HG02870 (cell line): ENCODE results near the gene IFIT2.
A peak's percentile ranks its signal among the peaks of the same experiment; 100 is the strongest.
"Not testable (repeated sequence)": the region's sequence is repeated elsewhere in the genome, so short reads cannot be mapped to it uniquely, and the experiment has no call there.

Experiments
- ATAC-seq: cut with Tn5 transposase; IDR thresholded peaks from one replicate; pipeline ENCODE4 v1.9.1; 2021; ENCODE audit warnings: mild to moderate bottlenecking, moderate library complexity; ENCODE audit not compliant: unreplicated experiment

IFIT2 gene

DNA sequence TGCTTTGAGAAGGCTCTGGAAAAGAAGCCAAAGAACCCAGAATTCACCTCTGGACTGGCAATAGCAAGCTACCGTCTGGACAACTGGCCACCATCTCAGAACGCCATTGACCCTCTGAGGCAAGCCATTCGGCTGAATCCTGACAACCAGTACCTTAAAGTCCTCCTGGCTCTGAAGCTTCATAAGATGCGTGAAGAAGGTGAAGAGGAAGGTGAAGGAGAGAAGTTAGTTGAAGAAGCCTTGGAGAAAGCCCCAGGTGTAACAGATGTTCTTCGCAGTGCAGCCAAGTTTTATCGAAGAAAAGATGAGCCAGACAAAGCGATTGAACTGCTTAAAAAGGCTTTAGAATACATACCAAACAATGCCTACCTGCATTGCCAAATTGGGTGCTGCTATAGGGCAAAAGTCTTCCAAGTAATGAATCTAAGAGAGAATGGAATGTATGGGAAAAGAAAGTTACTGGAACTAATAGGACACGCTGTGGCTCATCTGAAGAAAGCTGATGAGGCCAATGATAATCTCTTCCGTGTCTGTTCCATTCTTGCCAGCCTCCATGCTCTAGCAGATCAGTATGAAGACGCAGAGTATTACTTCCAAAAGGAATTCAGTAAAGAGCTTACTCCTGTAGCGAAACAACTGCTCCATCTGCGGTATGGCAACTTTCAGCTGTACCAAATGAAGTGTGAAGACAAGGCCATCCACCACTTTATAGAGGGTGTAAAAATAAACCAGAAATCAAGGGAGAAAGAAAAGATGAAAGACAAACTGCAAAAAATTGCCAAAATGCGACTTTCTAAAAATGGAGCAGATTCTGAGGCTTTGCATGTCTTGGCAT, 4.8 kb downstream of the IFIT2 start:
- no peak for ATAC-seq

DNA sequence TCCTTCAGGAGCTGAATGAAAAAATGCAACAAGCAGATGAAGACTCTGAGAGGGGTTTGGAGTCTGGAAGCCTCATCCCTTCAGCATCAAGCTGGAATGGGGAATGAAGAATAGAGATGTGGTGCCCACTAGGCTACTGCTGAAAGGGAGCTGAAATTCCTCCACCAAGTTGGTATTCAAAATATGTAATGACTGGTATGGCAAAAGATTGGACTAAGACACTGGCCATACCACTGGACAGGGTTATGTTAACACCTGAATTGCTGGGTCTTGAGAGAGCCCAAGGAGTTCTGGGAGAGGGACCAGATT, 5.4 kb downstream of the IFIT2 start:
- ATAC-seq = no peak

DNA sequence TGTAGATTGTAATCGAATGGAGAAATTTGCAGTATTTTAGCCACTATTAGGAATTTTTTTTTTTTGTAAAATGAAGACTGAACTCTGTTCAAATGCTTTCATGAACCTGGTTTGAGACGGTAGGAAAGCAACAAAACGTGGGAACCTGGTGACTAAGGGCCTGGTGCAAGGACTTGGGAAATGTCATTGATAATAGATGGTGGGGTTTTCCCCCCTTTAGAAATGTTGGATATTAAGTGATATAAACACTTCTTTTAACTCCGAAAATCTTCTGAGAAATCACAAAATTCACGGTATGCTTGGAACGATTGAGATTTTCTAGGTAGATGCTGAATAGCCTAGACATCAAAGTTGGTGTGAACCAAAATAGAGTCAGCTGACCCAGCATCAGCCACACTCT, 6.4 kb downstream of the IFIT2 start:
- ATAC-seq = no peak

DNA sequence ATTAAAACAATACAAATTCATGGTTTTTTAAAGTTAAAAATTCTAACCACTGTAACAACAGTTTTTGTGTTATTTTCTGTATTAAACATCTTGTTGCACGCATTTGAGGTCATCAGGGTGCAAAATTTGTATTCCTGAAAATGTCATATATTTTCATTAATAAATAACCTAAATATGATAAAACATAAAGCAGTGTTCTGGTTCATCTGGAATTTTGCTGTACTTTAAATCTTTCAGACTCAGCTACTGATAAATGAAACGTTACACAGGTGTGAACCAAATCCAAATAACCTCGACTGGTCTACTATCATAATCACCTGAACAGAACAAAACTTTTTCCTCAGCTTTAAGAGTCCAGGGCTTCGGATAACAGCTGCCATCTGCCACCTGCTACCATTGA, 6.9 kb downstream of the IFIT2 start:
- no peak for ATAC-seq

DNA sequence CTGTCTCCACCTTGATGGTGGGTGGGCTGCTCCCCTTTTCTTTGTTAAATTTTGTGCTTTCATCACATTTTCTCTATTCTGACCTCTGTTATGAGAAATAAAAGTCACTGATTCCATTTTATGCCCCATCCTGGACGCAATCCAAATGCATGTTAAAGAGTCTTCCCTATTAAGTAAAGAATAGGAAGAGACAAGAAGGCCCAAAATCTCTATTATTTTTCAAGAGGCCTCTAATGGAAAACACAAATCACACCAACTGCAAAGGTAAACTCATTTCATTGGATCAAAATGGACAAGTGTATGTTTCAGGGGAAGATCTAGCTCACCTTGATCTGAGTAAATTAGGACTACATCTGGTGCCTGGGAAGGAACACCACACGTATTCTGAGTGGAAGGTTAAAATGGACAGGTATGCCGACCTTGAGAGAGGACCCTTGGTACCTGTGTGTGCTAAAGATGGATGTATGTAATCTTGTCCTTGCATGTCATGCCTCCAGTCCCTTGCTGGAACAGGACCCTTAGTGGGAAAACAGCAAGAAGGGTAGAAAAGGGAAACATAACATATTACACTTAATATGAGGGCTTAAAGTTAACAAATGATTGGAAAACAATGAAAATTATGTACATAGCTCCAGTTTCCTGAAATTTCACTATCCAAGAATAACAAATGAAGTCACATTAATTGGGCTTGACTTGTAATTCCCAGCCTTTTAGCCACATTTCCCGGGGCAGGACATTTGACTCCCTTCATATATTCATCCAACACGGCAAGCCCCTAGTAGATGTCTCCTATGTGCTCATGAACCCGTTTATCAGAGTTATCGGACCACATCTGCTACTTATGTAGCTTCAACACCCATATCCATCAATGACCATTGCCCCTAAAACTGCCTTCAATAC, 7.6 kb downstream of the IFIT2 start:
- no peak for ATAC-seq

DNA sequence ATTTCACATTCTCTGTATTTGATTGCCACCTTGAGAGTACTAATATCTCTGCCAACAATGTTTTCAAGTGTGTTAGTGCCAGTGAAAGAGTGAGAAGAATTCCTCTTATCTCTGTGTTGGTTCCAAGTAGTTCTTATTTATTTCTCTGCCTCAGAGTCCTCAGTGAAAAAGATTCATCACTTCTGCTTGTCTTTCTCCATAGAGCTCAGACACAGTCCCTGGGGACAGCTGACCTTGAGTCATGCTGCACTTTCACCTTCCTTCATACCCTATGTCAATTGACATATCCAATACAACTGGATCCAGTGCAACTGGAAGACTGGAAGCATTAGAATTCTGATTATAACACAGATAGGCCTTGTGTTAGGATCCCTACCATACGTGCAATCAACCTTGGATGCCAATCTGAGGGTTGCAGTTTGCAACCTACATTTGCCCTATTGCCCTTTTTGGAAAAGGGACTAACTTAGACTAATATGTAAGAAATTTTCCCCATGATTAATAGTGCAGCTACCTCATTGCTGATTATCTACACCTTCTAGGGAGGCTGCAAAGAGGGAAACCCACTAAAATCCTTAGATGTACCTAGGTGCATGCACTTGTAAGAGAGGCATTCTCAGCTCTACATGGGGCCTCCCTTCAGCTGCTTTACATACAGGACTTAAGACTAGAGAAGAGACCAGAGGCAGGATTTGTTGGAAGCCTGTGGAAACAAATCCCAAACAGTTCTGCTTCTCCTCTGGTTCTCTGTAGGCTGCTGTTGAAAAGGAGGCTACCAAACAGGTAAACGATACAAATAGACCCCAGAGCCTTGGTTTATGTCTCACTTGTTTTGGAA, 8.4 kb downstream of the IFIT2 start:
- ATAC-seq = no peak

DNA sequence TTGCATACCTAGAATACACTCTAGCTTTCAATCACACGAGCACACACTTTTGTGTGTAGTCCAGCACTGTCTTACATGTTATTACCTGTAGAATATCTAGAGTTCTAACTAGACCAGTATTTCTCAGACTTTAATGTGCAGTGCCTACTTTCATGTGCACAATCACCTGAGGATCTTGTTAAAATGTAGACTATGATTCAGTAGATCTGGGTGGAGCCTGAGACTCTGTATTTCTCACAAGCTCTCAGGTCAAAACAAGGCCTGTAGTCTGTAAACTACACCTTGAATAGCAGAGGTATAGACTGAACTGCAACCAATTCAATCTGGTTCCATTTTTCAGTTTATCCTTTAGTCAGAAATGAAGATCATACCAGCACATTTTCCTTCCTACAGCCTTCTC, 11.1 kb downstream of the IFIT2 start:
- ATAC-seq = no peak

DNA sequence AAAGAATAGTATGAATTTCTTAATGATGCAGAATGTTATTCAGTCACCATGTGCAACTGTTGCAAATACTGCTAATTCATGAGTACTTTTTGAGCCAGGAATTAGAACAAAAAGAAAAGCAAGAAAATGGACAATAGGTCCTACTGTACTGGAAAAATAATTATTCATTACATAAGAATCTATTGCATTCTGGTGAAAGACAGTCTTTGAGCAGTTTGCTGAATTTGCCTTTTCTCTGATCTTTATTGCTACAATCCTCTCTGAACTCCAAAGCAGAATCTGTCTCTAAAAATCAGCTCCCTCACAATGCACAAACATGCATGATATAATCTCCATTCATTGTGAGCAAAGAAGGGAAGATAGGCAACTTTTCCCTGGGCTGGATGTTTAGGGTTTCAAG, 12.8 kb downstream of the IFIT2 start:
- no peak for ATAC-seq

DNA sequence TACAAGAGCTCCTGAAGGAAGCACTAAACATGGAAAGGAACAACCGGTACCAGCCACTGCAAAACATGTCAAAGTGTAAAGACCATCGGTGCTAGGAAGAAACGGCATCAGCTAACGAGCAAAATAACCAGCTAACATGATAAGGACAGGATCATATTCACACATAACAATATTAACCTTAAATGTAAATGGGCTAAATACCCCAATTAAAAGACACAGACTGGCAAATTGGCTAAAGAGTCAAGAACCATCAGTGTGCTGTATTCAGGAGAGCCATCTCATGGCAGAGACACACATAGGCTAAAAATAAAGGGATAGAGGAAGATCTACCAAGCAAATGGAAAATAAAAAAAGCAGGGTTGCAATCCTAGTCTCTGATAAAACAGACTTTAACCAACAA, 16.2 kb downstream of the IFIT2 start:
- ATAC-seq = not testable (repeated sequence)

DNA sequence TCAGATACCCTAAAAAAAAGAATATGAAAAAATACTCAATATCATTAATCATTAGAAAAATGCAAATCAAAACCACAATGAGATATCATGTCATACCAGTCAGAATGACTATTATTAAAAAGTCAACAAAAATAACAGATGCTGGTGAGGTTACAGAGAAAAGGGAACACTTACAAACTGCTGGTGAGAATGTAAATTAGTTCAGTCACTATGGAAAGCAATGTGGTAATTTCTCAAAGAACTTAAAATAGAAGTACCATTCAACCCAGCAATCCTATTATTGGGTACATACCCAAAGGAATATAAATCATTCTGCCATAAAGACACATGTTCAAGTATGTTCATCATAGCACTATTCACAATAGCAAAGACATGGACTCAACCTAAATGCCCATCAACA, 23.2 kb downstream of the IFIT2 start:
- not testable (repeated sequence) for ATAC-seq

DNA sequence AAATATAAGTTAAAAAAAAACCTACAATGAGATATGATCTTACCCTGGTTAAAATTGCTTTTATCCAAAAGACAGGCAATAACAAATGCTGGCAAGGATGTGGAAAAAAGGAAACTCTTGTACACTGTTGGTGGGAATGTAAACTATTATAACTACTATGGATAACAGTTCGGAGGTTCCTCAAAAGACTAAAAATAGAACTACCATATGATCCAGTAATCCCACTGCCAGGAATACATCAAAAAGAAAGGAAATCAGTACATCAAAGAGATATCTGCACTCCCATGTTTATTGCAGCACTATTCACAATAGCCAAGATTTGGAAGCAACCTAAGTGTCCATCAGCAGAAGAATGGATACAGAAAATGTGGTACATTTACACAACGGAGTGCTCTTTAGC, 24.0 kb downstream of the IFIT2 start:
- ATAC-seq = not testable (repeated sequence)

DNA sequence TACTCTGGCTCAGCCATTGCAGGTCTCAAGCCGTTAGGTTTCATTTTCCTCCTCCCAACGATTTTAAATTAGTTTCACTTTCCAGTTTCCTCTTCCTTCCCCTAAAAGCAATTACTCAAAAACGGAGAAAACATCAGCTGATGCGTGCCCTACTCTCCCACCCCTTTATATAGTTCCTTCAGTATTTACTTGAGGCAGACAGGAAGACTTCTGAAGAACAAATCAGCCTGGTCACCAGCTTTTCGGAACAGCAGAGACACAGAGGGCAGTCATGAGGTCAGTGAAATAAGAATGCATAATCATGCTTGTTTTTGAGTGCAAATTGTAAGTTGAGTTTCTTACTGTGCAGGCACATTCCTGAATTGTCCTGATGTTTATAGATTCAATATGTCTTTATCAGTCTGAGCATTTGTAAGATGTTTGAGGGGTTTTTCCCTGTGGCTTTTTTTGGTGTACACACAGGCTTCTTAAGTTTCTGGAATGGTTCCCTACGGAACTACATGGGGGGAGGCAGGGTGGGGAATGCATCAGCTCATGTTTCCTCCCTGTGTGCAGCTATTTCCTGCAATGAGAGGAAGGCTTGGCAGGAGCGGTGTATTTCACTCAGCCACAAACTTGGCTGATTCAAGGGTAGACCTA, 26.1 kb downstream of the IFIT2 start, which contains the start of gene IFIT3:
IFIT3 (plus strand) TSS at position 195 of the 639 bp plus-strand sequence; CDS start at position 272, 77 bp downstream.
- ATAC-seq = no peak

DNA sequence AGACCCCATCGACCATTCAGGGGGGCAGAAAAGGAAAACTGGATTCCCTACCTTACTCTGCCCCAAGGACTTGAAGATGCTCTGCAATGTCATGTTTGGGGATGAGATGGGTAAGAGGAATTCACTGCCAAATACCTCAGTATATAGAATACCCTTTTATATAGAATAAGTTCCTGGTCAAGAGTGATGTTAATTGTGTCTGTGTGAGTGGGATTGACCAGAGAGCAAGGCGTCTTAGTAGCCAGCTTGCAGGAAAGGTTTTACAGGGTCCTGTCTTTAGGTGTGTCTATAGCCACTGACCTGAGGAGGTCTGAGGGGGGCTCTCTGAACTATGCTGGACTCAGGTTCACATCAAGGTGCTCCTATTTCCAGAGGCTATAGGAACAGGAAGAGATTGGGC, 27.3 kb downstream of the IFIT2 start:
- no peak for ATAC-seq

DNA sequence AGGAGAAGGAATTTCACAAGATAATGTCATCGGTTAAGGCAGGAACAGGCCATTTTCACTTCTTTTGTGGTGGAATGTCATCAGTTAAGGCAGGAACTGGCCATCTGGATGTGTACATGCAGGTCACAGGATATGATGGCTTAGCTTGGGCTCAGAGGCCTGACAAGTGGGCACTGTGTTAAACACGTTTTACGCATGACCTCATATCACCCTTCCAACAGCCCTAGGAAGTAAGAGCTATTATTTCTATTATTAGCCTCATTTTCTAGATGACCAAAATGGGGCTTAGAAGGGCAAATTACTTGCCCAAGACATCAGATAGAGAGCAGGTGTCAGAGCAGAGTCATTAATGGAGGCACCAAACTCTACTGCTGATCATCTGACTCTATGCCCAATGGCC, 28.2 kb downstream of the IFIT2 start:
- ATAC-seq = not testable (repeated sequence)

DNA sequence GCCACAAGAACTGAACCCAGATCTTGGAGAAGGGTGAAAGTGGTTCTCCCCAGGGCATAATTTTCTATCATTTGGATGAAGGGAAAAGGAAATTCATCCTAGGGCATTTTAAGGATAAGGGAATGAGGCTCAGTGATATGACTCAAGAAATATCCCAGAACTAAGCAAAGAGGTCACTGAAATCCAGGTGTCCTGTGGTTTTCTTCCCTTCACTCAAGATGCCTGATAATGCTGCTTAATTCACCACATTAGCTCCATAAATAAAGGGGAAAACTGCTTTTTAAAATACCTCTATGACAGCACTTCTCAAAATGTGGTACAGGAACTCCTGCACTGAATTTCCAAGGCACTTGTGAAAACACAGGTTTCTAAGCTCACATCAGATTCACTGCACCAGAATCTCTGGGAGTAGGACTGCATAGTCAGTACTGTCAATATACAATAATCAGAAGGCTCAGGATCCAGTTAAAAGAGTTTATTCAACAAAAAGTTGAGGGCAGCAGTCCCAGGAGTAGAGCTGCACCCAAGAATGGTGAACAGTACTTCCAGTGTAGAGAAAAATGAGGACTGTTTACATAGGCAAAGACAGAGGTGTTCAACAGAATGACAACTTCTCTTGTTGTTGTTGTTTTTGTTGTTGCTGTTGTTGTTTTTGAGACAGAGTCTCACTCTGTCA, 28.8 kb downstream of the IFIT2 start:
- no peak for ATAC-seq

DNA sequence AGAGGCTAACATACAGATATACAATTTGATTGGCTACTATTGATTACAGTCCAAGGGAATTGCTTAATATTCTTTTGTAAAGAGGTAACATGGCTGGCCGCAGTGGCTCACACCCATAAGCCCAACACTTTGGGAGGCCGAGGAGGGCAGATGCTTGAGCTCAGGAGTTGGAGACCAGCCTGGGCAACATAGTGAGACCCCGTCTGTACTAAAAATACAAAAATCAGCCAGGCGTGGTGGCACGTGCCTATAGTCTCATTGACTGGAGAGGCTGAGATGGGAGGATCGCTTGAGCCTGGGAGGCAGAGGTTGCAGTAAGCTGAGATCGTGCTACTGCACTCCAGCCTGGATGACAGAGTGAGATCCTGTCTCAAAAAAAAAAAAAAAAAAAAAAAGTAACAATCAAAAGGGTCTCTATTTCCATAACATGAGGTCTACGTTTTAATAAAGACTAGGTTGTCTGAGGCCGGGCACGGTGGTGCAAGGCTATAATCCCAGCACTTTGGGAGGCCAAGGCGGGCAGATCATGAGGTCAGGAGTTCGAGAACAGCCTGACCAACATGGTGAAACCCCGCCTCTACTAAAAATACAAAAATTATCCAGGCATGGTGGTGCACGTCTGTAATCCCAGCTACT, 29.8 kb downstream of the IFIT2 start:
- ATAC-seq = not testable (repeated sequence)

DNA sequence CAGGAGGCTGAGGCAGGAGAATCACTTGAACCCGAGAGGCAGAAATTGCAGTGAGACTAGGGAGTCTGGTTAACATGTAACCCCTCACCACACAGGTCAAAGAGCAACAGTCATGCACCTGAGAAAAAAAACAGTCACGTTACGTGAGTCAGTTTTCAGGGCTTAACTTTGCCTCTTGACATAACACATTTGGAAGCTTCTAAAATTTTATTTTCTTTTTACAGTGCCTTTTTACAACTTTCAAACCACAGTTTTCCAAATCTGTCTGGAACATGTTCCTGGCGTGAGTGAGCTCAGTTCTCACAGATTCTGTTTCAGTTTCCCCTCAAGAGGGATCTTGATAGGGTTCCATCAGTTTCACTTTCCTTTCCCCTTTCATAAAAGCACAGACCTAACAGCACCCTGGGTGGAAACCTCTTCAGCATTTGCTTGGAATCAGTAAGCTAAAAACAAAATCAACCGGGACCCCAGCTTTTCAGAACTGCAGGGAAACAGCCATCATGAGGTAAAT, 30.3 kb downstream of the IFIT2 start:
- peak; percentile 36 for ATAC-seq

DNA sequence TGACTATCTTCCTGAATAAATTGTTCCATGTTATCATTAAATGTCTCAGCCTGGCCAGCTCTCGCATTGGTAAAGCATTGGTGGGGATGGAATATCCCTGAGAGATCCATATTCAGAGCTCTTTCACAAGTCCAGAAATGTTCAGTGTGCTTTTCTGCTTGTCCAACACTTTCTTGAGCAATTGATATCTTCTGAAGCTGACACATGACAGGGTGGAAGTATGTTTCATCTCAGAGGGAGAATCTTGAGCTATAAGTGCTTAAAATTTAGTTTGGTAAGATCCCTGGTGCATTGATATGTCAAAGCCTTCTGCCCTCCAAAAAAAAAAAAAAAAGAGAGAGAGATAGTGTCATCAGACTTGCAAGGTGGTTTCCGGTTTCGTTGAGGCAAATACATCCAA, 33.4 kb downstream of the IFIT2 start:
- no peak for ATAC-seq

DNA sequence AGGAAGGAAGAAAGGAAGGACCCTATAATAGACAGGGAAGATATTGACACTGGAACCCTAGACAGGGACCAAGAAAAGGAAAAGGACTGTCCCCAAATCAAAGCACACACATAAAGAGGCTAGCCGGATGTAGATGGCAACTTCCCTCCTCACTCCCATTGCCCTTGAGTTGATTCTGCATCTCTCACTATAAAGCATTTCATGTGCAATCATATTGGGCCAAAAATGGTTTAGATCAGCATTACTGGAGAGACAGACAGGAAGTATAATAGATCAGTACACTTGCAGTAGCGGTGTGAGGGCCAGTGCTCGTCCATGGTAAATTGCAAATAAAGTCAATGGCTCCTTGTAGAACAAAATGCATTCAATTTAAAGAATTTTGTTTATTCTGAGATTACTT, 34.4 kb downstream of the IFIT2 start:
- no peak for ATAC-seq
